ENCODE results near the gene PCDH9.

Gene PCDH9

DNA sequence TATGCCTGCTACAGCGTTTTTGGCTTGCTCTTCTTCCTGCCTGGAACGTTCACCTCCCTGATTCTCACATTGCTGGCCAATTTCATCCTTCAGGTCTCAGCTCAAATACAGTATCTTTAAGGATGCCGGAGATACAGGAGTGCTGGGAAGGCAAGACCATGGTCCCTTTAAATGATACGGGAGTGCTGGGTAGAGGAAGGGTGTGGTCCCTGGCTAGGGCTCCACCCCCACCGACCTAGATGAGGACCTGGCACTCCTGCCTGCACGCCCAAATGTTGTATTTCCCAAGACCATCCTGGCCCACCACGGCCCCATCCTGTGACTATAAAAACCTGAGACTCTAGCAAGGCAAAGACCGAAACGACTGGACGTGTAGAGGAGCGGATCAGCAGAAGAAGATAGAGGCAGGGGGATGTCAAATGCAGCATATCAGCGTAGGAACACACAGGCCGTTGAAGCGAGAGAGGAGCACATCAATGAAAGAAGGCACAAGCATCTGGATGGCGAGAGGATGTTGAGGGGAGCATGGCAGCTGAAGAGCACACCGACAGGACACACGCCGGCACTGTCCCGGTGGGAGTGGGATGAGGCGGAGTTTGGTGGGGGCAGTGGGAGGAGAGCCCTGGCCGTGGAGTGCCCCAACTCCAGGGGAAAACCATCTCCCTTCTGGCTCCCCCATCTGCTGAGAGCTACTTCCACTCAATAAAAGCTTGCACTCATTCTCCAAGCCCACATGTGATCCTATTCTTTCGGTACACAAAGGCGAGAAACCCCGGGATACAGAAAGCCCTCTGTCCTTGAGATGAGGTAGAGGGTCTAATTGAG is 74.0 kb downstream of the PCDH9 start:
- TF ChIP-seq, protein P1, sequence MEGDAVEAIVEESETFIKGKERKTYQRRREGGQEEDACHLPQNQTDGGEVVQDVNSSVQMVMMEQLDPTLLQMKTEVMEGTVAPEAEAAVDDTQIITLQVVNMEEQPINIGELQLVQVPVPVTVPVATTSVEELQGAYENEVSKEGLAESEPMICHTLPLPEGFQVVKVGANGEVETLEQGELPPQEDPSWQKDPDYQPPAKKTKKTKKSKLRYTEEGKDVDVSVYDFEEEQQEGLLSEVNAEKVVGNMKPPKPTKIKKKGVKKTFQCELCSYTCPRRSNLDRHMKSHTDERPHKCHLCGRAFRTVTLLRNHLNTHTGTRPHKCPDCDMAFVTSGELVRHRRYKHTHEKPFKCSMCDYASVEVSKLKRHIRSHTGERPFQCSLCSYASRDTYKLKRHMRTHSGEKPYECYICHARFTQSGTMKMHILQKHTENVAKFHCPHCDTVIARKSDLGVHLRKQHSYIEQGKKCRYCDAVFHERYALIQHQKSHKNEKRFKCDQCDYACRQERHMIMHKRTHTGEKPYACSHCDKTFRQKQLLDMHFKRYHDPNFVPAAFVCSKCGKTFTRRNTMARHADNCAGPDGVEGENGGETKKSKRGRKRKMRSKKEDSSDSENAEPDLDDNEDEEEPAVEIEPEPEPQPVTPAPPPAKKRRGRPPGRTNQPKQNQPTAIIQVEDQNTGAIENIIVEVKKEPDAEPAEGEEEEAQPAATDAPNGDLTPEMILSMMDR (IDR thresholded peaks at IDR 0.05; ENCODE audit: borderline replicate concordance, control extremely low read depth, extremely low read depth, insufficient read depth, missing control alignments), result no peak
- no peak for DNase-seq (ENCODE audit: low spot score)
- in situ Hi-C loops (cut with MboI; ENCODE audit: low sequenced_read_pairs, unreplicated experiment), result no loop called here

DNA sequence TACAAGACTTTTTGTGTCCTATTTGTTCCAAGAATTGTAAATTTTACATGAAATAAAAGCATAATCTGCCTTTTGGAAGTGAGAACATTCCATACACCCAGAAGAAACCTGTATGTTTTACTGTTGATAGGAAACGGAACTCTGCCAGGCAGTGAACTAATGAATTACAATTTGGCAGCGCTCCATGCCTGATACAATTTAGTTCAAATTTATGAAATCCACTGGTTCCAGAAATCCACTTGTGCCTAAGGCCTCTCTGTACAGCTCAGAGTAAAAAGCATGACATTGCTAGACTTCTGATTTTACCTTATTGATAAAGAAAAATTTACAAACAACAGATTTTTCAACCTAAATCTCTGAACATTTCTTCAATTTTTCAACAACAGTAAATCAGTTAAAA is 78.1 kb downstream of the PCDH9 start:
- in situ Hi-C loops (cut with MboI; ENCODE audit: low sequenced_read_pairs, unreplicated experiment), result no loop called here
- DNase-seq (ENCODE audit: low spot score), result no peak

DNA sequence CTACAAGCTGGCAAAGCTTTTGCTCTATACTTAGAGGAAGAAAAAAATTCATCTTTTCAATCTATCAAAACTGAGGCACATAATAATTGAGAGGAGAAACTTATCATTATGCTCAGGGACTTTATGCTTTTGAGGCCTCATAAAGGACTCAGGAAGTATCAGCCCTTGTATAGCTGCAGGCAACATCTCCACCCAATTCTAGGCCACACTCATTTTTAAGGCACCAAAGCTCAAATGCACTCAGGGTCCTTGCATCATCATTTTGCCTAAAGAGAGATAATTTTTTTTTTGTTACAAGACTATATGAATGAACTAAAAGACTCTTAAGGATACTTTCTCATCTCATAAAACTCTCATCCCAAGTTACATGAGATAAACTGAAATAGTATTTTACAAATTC is 78.5 kb downstream of the PCDH9 start:
- DNase-seq (ENCODE audit: low spot score), result no peak
- in situ Hi-C loops (cut with MboI; ENCODE audit: low sequenced_read_pairs, unreplicated experiment), result no loop called here
- TF ChIP-seq, protein P1 (IDR thresholded peaks at IDR 0.05; ENCODE audit: borderline replicate concordance, control extremely low read depth, extremely low read depth, insufficient read depth, missing control alignments), result no peak

More for the DNA sequence above, 78.1 kb downstream of the PCDH9 start:
- TF ChIP-seq, protein P1 (IDR thresholded peaks at IDR 0.05; ENCODE audit: borderline replicate concordance, control extremely low read depth, extremely low read depth, insufficient read depth, missing control alignments), result no peak

DNA sequence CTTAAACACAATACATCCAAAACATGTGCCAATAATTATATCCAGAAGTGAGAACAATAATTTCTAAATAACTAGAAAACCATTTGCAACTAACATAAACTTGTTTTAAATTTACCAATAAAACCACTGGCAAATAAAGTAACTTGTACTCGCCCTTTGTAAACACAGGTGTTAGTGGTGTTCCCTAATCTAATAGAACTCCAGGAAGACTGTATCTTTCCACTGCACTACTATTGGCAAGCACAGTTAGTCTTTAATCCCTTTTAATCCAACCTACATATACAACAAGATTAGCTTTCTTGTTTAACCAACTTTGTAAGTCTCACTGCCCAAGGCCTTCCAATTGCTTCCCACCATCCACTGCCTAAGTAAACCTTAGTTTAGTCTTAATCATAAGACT is 79.5 kb downstream of the PCDH9 start:
- TF ChIP-seq, protein P1 (IDR thresholded peaks at IDR 0.05; ENCODE audit: borderline replicate concordance, control extremely low read depth, extremely low read depth, insufficient read depth, missing control alignments), result no peak
- in situ Hi-C loops (cut with MboI; ENCODE audit: low sequenced_read_pairs, unreplicated experiment), result no loop called here
- no peak for DNase-seq (ENCODE audit: low spot score)

DNA sequence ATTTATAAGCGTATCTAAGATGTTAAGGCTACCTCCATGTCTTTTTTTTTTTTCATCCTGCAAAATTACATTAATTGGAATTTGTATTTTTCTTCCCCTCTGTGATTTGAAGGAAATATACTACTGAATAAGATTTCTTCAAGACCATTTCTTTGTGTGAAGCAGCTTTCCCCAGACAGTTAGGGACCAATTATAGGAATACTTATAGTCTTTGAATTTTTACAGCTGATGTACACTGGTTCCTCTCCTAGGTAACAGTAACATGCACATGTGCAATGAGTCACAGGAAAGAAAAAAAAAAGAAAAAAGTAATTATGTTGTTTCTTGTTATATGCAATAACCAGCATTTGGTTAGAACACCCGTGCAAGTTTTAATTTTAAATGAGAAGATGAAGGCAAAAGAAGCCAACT is 82.0 kb downstream of the PCDH9 start:
- in situ Hi-C loops (cut with MboI; ENCODE audit: low sequenced_read_pairs, unreplicated experiment), result no loop called here
- DNase-seq (ENCODE audit: low spot score), result no peak
- TF ChIP-seq, protein P1 (IDR thresholded peaks at IDR 0.05; ENCODE audit: borderline replicate concordance, control extremely low read depth, extremely low read depth, insufficient read depth, missing control alignments), result no peak

DNA sequence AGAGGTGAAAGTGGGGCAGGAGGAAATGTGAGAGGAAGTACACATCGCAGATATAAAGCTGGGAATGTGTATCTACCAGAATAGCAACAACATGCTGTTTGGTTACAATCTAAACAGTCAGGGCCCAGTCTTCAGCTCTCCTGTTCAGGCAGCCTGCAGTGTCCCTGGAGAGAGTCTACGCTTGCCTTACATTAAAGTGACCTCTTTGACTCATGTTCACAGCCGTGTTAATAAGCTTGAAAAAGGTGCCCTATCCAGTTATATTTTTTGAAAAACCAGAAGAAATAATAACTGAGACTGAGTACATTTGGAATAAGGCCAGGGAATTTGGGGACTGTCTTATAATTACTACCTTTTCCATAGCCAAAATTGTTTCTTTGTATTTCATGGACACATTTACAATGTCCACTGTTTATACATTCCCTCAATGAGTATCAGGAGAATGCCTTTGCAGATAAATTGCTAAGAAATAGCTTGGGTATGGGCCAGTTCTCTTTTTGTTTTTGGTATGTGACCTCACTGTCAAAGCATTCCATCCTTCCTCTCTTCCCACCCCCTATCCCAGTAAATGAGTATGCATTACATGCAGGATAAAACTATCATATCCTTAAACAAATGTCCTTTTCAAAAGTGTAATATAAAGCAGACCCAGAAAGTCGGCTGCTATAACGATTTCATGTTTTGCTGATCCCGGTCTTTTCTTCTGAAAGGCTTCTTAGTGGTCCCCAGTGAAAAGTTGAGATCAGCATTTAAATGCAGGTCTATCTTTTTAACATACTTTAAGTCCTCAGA is 82.6 kb downstream of the PCDH9 start:
- in situ Hi-C loops (cut with MboI; ENCODE audit: low sequenced_read_pairs, unreplicated experiment), result no loop called here
- no peak for DNase-seq (ENCODE audit: low spot score)
- TF ChIP-seq, protein P1 (IDR thresholded peaks at IDR 0.05; ENCODE audit: borderline replicate concordance, control extremely low read depth, extremely low read depth, insufficient read depth, missing control alignments), result no peak

Data from GM13976 (cell line).